Left ventricle myocardium inferior (tissue), 1 donor: ENCODE results near the gene NAALADL2. TPM values are rescaled to one million over a fixed set of nuclear protein-coding genes. Genes with fewer than 3 reads are reported as not detected.

ENCODE experiments used
- DNase-seq: peaks from one replicate; pipeline ENCODE4 v3.0.0-alpha.2; 2020
- H3K27ac ChIP-seq: fragments of 200-600 bp; replicated peaks from 2 replicates; pipeline ENCODE4 v1.8.0; 2021
- H3K27me3 ChIP-seq: fragments of 200-600 bp; 2 replicates; pipeline ENCODE4 v1.8.0; 2021; ENCODE audit warnings: low read depth
- H3K36me3 ChIP-seq: fragments of 200-600 bp; 2 replicates; pipeline ENCODE4 v1.8.0; 2021
- H3K4me1 ChIP-seq: fragments of 200-600 bp; 2 replicates; pipeline ENCODE4 v1.8.0; 2021
- H3K4me3 ChIP-seq: fragments of 200-600 bp; 2 replicates; pipeline ENCODE4 v1.8.0; 2021; ENCODE audit warnings: mild to moderate bottlenecking, moderate library complexity
- H3K9me3 ChIP-seq: fragments of 200-600 bp; replicated peaks from 2 replicates; pipeline ENCODE4 v1.8.0; 2021
- CTCF ChIP-seq: fragments of 200-600 bp; IDR thresholded peaks from 2 replicates; pipeline ENCODE4 v1.8.0; 2021; ENCODE audit warnings: antibody characterized with exemption, mild to moderate bottlenecking, borderline replicate concordance
- intact Hi-C: fragments of 100-400 bp; cut with micrococcal nuclease; formaldehyde crosslinking; loops from one replicate; pipeline ENCODE4 v1.11.0; 2022
- total RNA-seq: library from RNA; stranded (reverse); fragmentation: NEBNext Ultra II Directional; extraction: Animal tissue kit (Norgen Biotek cat#: 25700); gene quantifications from one replicate; pipeline ENCODE4 v1.2.1, GENCODE V29; 2021
- donor health status: DM: no; HTN: yes; CAD: no; lungs with severe emphysema.

Gene NAALADL2
- total RNA-seq, 1 donor from 2014 or later: 5.8 TPM

- TF ChIP-seq CTCF: no peak
- no peak for DNase-seq
- Histone ChIP-seq H3K27me3 (no peaks in the 10 kb centered on the region), H3K4me1 (no peaks in the 10 kb centered on the region), H3K9me3 (no peaks in the 10 kb centered on the region), H3K4me3 (no peak overlapping the region), H3K36me3 (no peaks in the 10 kb centered on the region), H3K27ac (no peak overlapping the region)
- intact Hi-C loops: no loop called here
Observed at GRCh38 chr3:175386630-175387029, 527.5 kb downstream of the NAALADL2 start.

GRCh38 chr3:175389560-175389959 is 530.4 kb downstream of the NAALADL2 start:
- no peaks in the 10 kb centered on the region for H3K27me3 ChIP-seq
- no peak for TF ChIP-seq CTCF
- no peak overlapping the region for H3K4me3 ChIP-seq
- H3K4me1 ChIP-seq: no peaks in the 10 kb centered on the region
- no peaks in the 10 kb centered on the region for H3K36me3 ChIP-seq
- no peak for DNase-seq
- H3K27ac ChIP-seq: no peak overlapping the region
- intact Hi-C loops: no loop called here
- H3K9me3 ChIP-seq: no peaks in the 10 kb centered on the region

GRCh38 chr3:175391601-175392000 is 532.5 kb downstream of the NAALADL2 start:
- DNase-seq: no peak
- H3K36me3 ChIP-seq: no peaks in the 10 kb centered on the region
- H3K27ac ChIP-seq: no peak overlapping the region
- H3K27me3 ChIP-seq: no peaks in the 10 kb centered on the region
- intact Hi-C loops: no loop called here
- no peaks in the 10 kb centered on the region for H3K9me3 ChIP-seq
- no peak for TF ChIP-seq CTCF
- no peak overlapping the region for H3K4me3 ChIP-seq
- H3K4me1 ChIP-seq: no peaks in the 10 kb centered on the region

GRCh38 chr3:175392653-175393052 is 533.5 kb downstream of the NAALADL2 start:
- DNase-seq: no peak
- Histone ChIP-seq H3K27me3 (no peaks in the 10 kb centered on the region), H3K9me3 (no peaks in the 10 kb centered on the region), H3K36me3 (no peaks in the 10 kb centered on the region), H3K4me3 (no peak overlapping the region), H3K4me1 (no peaks in the 10 kb centered on the region), H3K27ac (no peak overlapping the region)
- TF ChIP-seq CTCF: no peak
- intact Hi-C loops: no loop called here

GRCh38 chr3:175397372-175397771 is 538.2 kb downstream of the NAALADL2 start:
- intact Hi-C loops: no loop called here
- TF ChIP-seq CTCF: no peak
- H3K27ac ChIP-seq: no peak overlapping the region
- H3K9me3 ChIP-seq: no peaks in the 10 kb centered on the region
- H3K4me3 ChIP-seq: no peak overlapping the region
- H3K27me3 ChIP-seq: no peaks in the 10 kb centered on the region
- H3K36me3 ChIP-seq: no peaks in the 10 kb centered on the region
- no peaks in the 10 kb centered on the region for H3K4me1 ChIP-seq
- DNase-seq: no peak

- TF ChIP-seq CTCF: no peak
- Histone ChIP-seq H3K27me3 (no peaks in the 10 kb centered on the region), H3K9me3 (no peaks in the 10 kb centered on the region), H3K4me1 (no peaks in the 10 kb centered on the region), H3K36me3 (no peaks in the 10 kb centered on the region), H3K4me3 (no peak overlapping the region), H3K27ac (no peak overlapping the region)
- no peak for DNase-seq
- intact Hi-C loops: no loop called here
Observed at GRCh38 chr3:175398676-175399075, 539.5 kb downstream of the NAALADL2 start.
